ENCODE measurements around the gene MORF4L2. TPM values are rescaled to one million over a fixed set of nuclear protein-coding genes. Genes with fewer than 3 reads are reported as not detected.

MORF4L2 gene, protein sequence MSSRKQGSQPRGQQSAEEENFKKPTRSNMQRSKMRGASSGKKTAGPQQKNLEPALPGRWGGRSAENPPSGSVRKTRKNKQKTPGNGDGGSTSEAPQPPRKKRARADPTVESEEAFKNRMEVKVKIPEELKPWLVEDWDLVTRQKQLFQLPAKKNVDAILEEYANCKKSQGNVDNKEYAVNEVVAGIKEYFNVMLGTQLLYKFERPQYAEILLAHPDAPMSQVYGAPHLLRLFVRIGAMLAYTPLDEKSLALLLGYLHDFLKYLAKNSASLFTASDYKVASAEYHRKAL
- total RNA-seq: 100 to 1,000 TPM; 184 to 191 TPM

DNA sequence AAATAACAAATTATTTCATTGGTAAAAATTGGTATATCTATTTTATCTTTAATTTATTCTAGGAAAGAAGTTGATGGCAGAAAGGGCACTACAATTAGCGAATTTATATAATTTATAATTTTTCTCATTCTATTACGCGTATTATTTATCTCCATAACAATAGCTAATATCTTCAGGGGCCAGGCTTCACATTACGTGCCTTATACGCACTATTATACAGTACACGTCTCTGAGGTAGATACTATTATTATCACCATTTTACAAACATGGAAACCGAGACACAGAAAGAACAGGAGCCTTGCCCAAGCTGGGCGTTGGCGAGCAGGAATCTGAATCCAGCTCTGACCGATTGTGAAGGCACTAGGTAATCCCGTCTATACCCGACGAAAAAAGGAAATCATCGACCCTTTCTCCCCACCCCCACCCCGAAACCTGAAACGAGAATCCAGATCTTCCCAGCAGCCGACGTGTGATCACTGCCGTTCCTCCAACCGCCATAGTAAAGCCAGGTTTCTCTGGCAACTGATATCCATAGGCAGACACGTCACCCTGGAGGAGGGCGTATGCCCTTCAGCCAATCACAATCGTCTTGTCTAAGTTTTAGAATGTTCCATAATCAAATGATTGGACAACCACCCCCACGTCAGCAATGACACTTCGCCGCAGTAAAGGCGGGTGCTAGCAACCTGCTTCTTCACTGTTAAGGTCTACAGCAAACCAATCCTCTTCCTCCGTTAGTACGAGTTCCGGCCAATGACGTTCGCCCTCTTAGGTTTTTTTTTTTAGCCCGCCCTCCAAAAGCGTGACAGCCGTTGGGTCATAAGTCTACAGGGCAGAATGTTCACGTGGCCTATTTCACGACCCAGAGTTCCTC is at the start of gene MORF4L2:
TSS of gene MORF4L2 (minus strand) at position 501 of the 874 bp plus-strand sequence. CDS start 9,672 bp downstream, outside the sequence.
- no peaks in the 10 kb centered on the region for H3K9me3 Mint-ChIP-seq
- H3K27me3 Mint-ChIP-seq: no peaks in the 10 kb centered on the region
- peak; percentile 93 for DNase-seq
- H3K27ac Mint-ChIP-seq: peak within 1 kb of the TSS; percentile 90
- ChIA-PET CTCF (interaction anchor here (0.6 to 2.0 kb wide), 2 partner anchors 153 to 307 kb away, joined by 3 to 8 read pairs; no protein-coding TSS in a partner anchor), POLR2A (interaction anchor here (0.7 to 1.8 kb wide), 2 partner anchors 233 to 474 kb away, joined by 6 read pairs; no protein-coding TSS in a partner anchor)
- intact Hi-C loops (cut with micrococcal nuclease): loop anchor here (1.0 to 10.0 kb wide), 11 partner anchors 58 to 1032 kb away; partner anchors contain the start of genes BEX2, FAM199X, GPRASP1 and RAB9B
- H3K4me1 Mint-ChIP-seq (ENCODE audit: low read depth): peaks cover 9% of the 10 kb centered on the region
- H3K4me3 Mint-ChIP-seq: peak within 1 kb of the TSS; percentile 83
- H3K36me3 Mint-ChIP-seq: peaks cover 18% of the 10 kb centered on the region

GRCh38 chrX:103734125-103734760 is 47.7 kb upstream of the MORF4L2 start:
- Mint-ChIP-seq H3K4me3 (no peak overlapping the region), H3K9me3 (no peaks in the 10 kb centered on the region), H3K27me3 (peaks cover 4% of the 10 kb centered on the region), H3K4me1 (ENCODE audit: low read depth) (peaks cover 2% of the 10 kb centered on the region), H3K27ac (no peak overlapping the region), H3K36me3 (no peaks in the 10 kb centered on the region)
- CTCF ChIA-PET: interaction anchor here (1.6 kb wide), 1 partner anchor 83 kb away, joined by 3 read pairs; no protein-coding TSS in a partner anchor
- peak; percentile 29 for DNase-seq
- intact Hi-C loops (cut with micrococcal nuclease): no loop called here
- POLR2A ChIA-PET: no interaction called here

- H3K36me3 Mint-ChIP-seq: no peaks in the 10 kb centered on the region
- no peaks in the 10 kb centered on the region for H3K9me3 Mint-ChIP-seq
- H3K27me3 Mint-ChIP-seq: peaks cover 4% of the 10 kb centered on the region
- intact Hi-C loops (cut with micrococcal nuclease): no loop called here
- CTCF ChIA-PET: no interaction called here
- DNase-seq: no peak
- H3K4me1 Mint-ChIP-seq (ENCODE audit: low read depth): peaks cover 2% of the 10 kb centered on the region
- POLR2A ChIA-PET: no interaction called here
- no peak overlapping the region for H3K4me3 Mint-ChIP-seq
- no peak overlapping the region for H3K27ac Mint-ChIP-seq
These were observed 46.5 kb upstream of the MORF4L2 start for GRCh38 chrX:103733017-103733416.

DNA sequence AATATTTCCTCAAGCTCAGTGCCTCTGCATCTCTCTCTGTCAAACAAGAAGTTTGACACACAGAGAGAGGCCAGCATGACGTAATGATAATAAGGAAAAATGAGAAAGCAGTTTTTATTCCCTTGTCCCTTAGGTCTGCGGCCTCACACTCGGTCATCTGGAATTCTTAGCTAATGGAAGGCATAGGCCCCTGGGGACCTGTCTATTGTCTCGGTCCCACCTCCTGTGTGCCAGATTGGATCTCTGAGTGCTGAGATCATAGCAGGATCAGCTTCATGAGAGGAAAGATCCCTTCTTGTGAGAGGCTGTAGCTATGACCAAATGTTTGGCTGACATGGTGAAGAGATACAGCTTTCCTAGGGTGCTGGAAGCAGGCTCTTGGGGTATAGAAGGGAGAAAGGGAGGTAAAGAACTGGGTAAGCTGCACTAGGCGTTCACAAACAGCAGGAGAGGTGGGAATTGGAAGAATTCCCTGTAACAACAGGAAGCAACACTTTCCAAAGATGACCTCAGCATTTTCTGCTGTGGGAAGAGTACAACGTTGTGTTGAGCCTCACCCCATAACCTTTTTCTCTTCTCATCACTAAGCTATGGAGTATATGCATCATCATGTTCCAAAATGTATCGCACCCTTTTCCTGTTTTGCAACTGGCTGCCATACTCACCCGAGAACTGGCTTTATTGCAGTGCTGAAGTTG is 44.4 kb upstream of the MORF4L2 start:
- no peak overlapping the region for H3K27ac Mint-ChIP-seq
- peaks cover 2% of the 10 kb centered on the region for H3K4me1 Mint-ChIP-seq (ENCODE audit: low read depth)
- ChIA-PET CTCF (no interaction called here), POLR2A (no interaction called here)
- H3K36me3 Mint-ChIP-seq: no peaks in the 10 kb centered on the region
- peaks cover 4% of the 10 kb centered on the region for H3K27me3 Mint-ChIP-seq
- no peaks in the 10 kb centered on the region for H3K9me3 Mint-ChIP-seq
- H3K4me3 Mint-ChIP-seq: no peak overlapping the region
- intact Hi-C loops (cut with micrococcal nuclease): no loop called here
- DNase-seq: no peak

DNA sequence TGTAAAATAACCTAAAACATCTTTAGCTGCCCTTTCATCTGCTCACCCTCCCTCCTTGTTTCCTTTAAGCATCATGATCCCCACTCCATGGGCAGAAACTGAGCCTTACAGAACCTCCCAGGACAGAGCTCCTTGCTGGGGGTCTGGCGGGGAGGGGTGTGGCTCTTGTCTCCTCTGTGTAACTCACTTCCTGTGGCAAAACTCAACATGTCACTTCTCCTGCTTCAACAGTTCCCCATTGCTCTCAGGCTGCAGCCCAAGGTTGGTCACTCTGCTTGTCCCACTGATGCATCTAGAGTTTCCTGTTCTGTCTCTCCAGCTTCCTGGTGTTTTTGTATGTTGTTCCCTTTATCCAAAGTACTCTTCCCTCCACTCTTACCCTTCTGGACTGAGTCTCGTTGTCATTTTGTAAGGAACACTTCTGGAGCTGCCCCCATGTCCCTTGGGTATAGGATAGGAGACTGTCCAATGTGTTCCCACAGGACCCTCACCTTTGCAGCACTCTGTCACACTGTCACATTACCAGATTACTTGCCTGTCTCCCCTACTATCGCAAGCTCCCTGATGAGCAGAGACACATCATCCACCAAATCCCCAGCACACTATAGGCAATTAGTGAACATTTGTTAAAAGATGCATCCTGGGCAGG is 43.8 kb upstream of the MORF4L2 start:
- no peak overlapping the region for H3K27ac Mint-ChIP-seq
- H3K9me3 Mint-ChIP-seq: no peaks in the 10 kb centered on the region
- DNase-seq: no peak
- H3K36me3 Mint-ChIP-seq: no peaks in the 10 kb centered on the region
- CTCF ChIA-PET: no interaction called here
- no peak overlapping the region for H3K4me3 Mint-ChIP-seq
- peaks cover 2% of the 10 kb centered on the region for H3K4me1 Mint-ChIP-seq (ENCODE audit: low read depth)
- intact Hi-C loops (cut with micrococcal nuclease): no loop called here
- H3K27me3 Mint-ChIP-seq: peaks cover 4% of the 10 kb centered on the region
- POLR2A ChIA-PET: interaction anchor here (0.6 kb wide), 1 partner anchor 117 kb away, joined by 3 read pairs; no protein-coding TSS in a partner anchor

DNA sequence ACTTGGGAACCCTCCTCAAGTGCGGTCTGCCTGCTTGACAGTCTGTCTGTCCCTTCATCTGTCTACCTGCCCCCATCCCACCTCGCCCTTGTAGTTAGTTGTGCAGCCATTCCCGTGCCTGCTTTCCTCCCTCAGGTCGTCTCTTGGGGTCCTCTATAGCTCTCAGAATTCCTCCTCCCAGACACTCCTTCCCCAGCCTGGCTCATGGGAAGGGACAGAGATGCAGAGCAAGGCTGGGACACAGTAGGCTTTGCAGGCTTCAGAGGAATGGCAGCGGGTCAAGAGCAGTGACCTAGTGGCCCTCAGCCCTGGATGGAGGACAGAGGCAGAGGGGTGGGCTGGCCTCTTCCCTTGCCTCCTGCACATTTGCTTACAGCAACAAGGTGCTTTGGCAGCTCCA is 42.5 kb upstream of the MORF4L2 start:
- ChIA-PET POLR2A (no interaction called here), CTCF (no interaction called here)
- H3K4me1 Mint-ChIP-seq (ENCODE audit: low read depth): no peaks in the 10 kb centered on the region
- no peak overlapping the region for H3K4me3 Mint-ChIP-seq
- H3K27me3 Mint-ChIP-seq: peaks cover 4% of the 10 kb centered on the region
- no peak for DNase-seq
- no peak overlapping the region for H3K27ac Mint-ChIP-seq
- H3K36me3 Mint-ChIP-seq: no peaks in the 10 kb centered on the region
- intact Hi-C loops (cut with micrococcal nuclease): no loop called here
- H3K9me3 Mint-ChIP-seq: no peaks in the 10 kb centered on the region

- Mint-ChIP-seq H3K36me3 (no peaks in the 10 kb centered on the region), H3K27ac (no peak overlapping the region), H3K27me3 (peaks cover 4% of the 10 kb centered on the region), H3K9me3 (no peaks in the 10 kb centered on the region), H3K4me3 (no peak overlapping the region), H3K4me1 (ENCODE audit: low read depth) (no peaks in the 10 kb centered on the region)
- ChIA-PET POLR2A (no interaction called here), CTCF (interaction anchor here (2.2 kb wide), 1 partner anchor 15 kb away, joined by 5 read pairs; no protein-coding TSS in a partner anchor)
- DNase-seq: no peak
- intact Hi-C loops (cut with micrococcal nuclease): no loop called here
These were observed 40.6 kb upstream of the MORF4L2 start for GRCh38 chrX:103727115-103727514.

GRCh38 chrX:103726477-103726876 is 40.0 kb upstream of the MORF4L2 start:
- H3K4me1 Mint-ChIP-seq (ENCODE audit: low read depth): no peaks in the 10 kb centered on the region
- H3K36me3 Mint-ChIP-seq: no peaks in the 10 kb centered on the region
- H3K27ac Mint-ChIP-seq: no peak overlapping the region
- DNase-seq: no peak
- intact Hi-C loops (cut with micrococcal nuclease): no loop called here
- H3K27me3 Mint-ChIP-seq: peaks cover 2% of the 10 kb centered on the region
- no peaks in the 10 kb centered on the region for H3K9me3 Mint-ChIP-seq
- ChIA-PET POLR2A (no interaction called here), CTCF (interaction anchor here (2.2 kb wide), 1 partner anchor 15 kb away, joined by 5 read pairs; no protein-coding TSS in a partner anchor)
- no peak overlapping the region for H3K4me3 Mint-ChIP-seq

DNA sequence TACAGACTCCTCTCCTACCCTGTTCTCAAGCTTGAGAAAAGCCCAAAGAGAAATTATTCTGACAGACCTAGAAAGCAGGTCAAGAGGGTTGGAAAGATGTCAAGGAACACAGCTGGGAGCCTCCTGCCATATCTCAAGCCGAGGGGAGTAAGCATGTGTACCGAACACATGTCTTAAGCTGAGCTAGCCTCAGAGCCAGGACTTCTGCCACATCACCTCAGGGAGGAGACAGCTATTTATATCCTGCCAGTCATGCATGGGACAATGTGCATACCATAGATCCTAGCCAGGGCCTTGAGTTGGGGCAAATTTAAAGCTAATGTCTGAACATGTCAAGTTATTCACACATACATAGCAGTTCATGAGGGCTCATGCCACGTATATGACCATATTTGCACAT is 36.0 kb upstream of the MORF4L2 start:
- Mint-ChIP-seq H3K4me1 (ENCODE audit: low read depth) (no peaks in the 10 kb centered on the region), H3K27ac (no peak overlapping the region), H3K4me3 (no peak overlapping the region), H3K36me3 (no peaks in the 10 kb centered on the region), H3K9me3 (no peaks in the 10 kb centered on the region), H3K27me3 (no peaks in the 10 kb centered on the region)
- ChIA-PET CTCF (no interaction called here), POLR2A (no interaction called here)
- no peak for DNase-seq
- intact Hi-C loops (cut with micrococcal nuclease): no loop called here

DNA sequence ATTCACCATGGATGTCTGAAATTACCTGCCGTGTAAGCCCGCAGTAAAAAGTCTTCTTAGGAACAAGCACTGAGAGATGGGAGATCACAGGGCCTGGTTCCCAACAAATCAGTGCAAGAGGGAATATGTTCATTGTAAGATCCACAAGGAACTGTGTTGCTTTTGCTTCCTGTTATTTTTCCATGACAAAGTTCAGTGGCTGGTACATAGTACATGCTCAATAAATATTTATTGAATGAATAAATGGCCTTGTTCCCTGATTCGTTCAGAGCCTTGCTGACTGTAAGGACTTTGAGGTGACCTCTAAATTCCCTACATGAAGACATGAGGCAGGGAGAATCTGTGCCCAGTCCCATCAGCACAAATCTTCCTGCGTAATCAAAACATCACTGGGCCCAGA is 31.6 kb upstream of the MORF4L2 start:
- no peak for DNase-seq
- ChIA-PET CTCF (no interaction called here), POLR2A (no interaction called here)
- Mint-ChIP-seq H3K36me3 (no peaks in the 10 kb centered on the region), H3K27ac (no peak overlapping the region), H3K4me3 (no peak overlapping the region), H3K27me3 (no peaks in the 10 kb centered on the region), H3K9me3 (no peaks in the 10 kb centered on the region), H3K4me1 (ENCODE audit: low read depth) (no peaks in the 10 kb centered on the region)
- intact Hi-C loops (cut with micrococcal nuclease): no loop called here

DNA sequence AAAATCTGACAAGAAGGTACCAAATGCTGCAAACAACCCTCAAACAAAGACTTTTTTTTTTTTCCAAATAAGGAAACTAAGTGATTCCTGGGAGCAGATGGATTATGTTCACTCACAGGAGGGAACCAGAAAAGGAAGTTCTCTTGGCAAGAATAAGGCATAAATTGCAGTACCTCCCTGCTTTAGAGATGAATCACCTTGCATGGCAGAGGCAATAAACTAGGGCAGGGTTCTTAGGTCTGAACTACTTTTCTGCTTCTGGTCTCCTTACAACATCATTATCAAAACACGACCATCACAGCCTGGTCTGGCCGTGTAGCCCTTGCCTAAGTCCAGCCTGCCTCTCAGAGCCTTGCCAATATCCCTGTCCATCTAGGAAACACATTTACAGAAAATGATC is 30.5 kb upstream of the MORF4L2 start:
- Mint-ChIP-seq H3K36me3 (no peaks in the 10 kb centered on the region), H3K9me3 (no peaks in the 10 kb centered on the region), H3K4me3 (no peak overlapping the region), H3K4me1 (ENCODE audit: low read depth) (no peaks in the 10 kb centered on the region), H3K27me3 (no peaks in the 10 kb centered on the region), H3K27ac (no peak overlapping the region)
- no peak for DNase-seq
- POLR2A ChIA-PET: no interaction called here
- intact Hi-C loops (cut with micrococcal nuclease): no loop called here
- CTCF ChIA-PET: no interaction called here
